Hepatocyte (in vitro differentiated cells): ENCODE measurements around the gene FAM89B.

Experiments used
- CTCF ChIP-seq: fragments of 200-600 bp; sonication (generic); IDR thresholded peaks from 2 replicates; pipeline ENCODE4 v1.5.1; 2016; ENCODE audit warnings: antibody characterized with exemption, mild to moderate bottlenecking; ENCODE audit not compliant: poor library complexity
- EZH2phosphoT487 ChIP-seq: fragments of 200-600 bp; sonication (generic); IDR thresholded peaks from one replicate; pipeline ENCODE4 v1.6.1; 2018; ENCODE audit warnings: antibody characterized with exemption, mild to moderate bottlenecking, low read depth, moderate library complexity; ENCODE audit not compliant: unreplicated experiment, severe bottlenecking

DNA sequence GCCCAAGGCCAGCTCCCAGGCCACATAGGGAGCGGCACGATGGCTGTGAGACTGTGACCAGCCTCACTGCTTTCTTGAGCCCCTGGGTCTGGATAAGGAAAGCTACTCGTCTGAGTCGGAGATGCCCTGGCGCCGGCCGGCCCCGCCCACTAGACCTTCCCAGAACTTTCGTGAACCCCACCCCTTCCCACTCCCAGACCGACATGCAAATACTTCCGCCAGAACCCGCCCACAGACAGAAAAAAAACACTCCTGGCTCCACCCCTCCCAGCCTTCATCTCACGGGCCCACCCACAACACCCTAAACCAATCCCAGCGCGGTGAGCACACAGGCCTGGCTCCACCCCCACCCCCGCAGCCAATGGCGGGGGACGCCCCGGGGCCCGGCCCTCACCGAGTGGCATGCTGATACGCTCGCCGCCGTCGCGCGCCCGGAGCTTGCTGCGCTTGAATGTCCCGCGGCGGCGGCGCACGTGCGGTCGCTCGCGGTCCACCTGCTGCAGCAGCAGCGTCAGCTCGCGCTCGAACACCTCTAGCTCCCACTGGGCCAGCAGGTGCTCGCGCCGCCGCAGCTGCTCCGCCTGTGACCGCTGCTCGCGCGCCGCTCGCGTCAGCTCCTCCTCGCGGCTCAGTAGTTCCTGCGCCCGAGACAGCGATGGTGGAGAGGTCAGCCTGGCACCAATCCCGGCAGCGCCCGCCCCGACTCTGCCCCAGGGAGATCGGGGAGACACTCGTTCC, 34.7 kb downstream of the FAM89B start:
- TF ChIP-seq CTCF (no peak), EZH2phosphoT487 (no peak)
